Adrenal gland (tissue), 5 donors: ENCODE results near the gene CYYR1.

Source experiments
- POLR2A ChIP-seq, 2 donors: fragments of 450-650 bp; IDR thresholded peaks; one replicate each; pipeline ENCODE4 v1.6.1; 2017; ENCODE audit warnings: antibody characterized with exemption in 2 of 2, mild to moderate bottlenecking in 2 of 2, moderate library complexity in 1 of 2
- TF ChIP-seq, protein P1 (sequence below), 6 experiments: fragments of 450-650 bp in 4 of 6; fragments of 200-600 bp in 2 of 6; sonication (generic) in 1 of 6; IDR thresholded peaks; 1 replicate in 5 of 6; 2 replicates in 1 of 6; pipeline versions ENCODE4 v1.5.1 to v1.8.0; 2016 to 2021; ENCODE audit warnings: antibody characterized with exemption in 6 of 6, mild to moderate bottlenecking in 2 of 6, moderate library complexity in 1 of 6
- donor health status: DM: no; HTN: no; CAD: no.

DNA sequence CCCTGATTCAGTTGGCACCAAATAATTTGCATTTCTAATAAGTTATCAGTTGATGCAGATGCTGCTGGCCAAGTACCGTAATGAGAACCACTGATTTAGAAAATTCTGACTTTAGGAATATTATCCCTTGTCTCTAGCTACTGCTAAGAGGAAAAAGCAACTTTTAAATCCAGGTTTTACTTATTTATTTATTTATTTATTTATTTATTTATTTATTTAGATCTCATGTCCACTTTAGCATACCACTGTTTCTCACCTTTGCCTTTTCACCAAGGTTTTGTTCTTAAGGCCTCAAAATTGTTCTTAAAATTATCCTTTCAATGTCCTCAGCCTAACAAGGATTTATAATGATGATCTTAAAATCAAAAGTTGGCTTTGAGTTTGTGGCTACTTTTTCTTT is 8.7 kb upstream of the CYYR1 start:
- TF ChIP-seq, protein P1, sequence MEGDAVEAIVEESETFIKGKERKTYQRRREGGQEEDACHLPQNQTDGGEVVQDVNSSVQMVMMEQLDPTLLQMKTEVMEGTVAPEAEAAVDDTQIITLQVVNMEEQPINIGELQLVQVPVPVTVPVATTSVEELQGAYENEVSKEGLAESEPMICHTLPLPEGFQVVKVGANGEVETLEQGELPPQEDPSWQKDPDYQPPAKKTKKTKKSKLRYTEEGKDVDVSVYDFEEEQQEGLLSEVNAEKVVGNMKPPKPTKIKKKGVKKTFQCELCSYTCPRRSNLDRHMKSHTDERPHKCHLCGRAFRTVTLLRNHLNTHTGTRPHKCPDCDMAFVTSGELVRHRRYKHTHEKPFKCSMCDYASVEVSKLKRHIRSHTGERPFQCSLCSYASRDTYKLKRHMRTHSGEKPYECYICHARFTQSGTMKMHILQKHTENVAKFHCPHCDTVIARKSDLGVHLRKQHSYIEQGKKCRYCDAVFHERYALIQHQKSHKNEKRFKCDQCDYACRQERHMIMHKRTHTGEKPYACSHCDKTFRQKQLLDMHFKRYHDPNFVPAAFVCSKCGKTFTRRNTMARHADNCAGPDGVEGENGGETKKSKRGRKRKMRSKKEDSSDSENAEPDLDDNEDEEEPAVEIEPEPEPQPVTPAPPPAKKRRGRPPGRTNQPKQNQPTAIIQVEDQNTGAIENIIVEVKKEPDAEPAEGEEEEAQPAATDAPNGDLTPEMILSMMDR (IDR thresholded peaks at IDR 0.05), result no peak
- TF ChIP-seq POLR2A (IDR thresholded peaks at IDR 0.05), result no peak
